ENCODE data around the gene RAB7A.
"Not testable (repeated sequence)": the region's sequence is repeated elsewhere in the genome, so short reads cannot be mapped to it uniquely, and the experiment has no call there.

RAB7A gene

DNA sequence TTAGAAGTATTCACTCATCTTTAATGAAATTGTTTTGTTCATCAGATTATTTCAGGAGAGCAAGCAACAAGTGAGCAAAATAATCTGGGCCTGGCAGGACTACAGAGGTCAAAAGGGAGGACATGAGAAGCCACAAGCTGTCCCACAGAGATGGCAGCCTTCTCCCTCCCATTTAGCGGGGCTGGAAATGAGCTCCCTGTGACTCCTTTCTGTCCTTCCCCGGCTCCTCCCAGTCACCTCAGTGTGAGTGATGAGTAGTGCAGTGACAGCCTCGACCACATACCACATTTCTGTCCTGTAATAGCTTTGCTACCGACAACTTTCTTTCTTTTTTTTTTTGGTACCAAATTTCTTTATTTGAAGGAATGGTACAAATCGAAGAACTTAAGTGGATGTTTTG lies 38.0 kb downstream of the RAB7A start:
- no peak for FAIRE-seq
- DNase-seq (ENCODE audit: insufficient read length) = no peak
- TF ChIP-seq POLR2A (IDR thresholded peaks at IDR 0.05; ENCODE audit: low read depth, low read length) = no peak
- TF ChIP-seq TAF1 (IDR thresholded peaks at IDR 0.05; ENCODE audit: borderline replicate concordance, low read depth, low read length) = no peak

DNA sequence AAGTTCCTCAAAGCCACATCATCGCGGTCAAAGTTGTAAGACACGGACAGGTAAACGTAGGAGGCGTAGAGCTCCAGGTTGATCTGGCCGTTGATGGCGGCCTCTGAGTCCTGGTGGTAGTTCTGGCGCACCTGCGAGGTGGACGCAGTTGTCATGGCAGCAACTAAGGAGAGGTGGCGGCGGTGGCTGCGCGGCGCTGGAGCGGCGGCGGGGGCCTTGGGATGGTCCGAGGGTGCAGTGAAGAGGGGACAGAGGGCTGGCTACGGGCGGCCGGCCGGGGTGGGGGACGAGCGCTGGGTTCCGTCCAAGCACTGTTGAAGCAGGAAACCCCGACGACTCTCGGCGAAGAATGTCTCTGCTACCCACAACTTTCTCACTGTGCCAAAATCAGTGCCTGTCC lies 38.9 kb downstream of the RAB7A start:
- DNase-seq (ENCODE audit: insufficient read length) (no peak), FAIRE-seq (no peak)
- no peak for TF ChIP-seq POLR2AphosphoS5 (IDR thresholded peaks at IDR 0.05; ENCODE audit: low read depth, low read length)
- no peak for TF ChIP-seq TAF1 (IDR thresholded peaks at IDR 0.05; ENCODE audit: borderline replicate concordance, low read depth, low read length)
- TF ChIP-seq POLR2A (IDR thresholded peaks at IDR 0.05; ENCODE audit: low read depth, low read length) = no peak

DNA sequence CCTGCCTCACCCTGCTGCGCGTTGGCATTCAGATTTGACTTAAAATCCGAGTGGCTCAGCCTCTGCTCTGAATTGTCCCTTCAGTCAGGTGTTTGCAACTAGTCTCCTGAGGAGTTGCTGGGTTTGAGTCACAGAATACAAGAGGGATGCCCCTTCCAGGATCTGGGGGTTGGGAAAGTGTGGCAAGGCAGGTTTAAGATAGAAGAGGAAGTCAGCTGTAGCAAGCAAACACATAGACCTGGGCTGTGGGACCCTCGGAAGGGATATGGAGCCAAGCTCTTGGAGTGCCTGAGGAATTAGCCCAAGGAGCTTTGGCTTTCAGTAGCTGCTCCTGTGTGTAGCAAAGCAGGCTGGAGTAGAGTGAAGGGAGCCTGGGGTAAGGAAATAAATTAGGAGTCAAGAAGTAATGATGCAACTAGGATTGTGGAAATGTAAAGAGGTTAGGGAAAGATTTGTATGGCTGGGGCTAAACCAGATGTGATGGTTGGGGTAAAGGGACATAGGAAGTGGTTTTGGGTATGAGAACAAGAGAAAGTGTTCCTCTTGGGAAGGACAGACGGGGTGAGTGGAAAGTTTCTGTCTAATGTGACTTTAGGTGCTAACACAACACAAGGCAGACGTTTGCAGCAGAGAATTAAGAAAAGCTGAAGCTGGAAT lies 41.2 kb downstream of the RAB7A start:
- no peak for FAIRE-seq
- DNase-seq (ENCODE audit: insufficient read length) = no peak
- TF ChIP-seq POLR2A (IDR thresholded peaks at IDR 0.05; ENCODE audit: low read depth, low read length) (no peak), TAF1 (IDR thresholded peaks at IDR 0.05; ENCODE audit: borderline replicate concordance, low read depth, low read length) (no peak), POLR2AphosphoS5 (IDR thresholded peaks at IDR 0.05; ENCODE audit: low read depth, low read length) (no peak)

DNA sequence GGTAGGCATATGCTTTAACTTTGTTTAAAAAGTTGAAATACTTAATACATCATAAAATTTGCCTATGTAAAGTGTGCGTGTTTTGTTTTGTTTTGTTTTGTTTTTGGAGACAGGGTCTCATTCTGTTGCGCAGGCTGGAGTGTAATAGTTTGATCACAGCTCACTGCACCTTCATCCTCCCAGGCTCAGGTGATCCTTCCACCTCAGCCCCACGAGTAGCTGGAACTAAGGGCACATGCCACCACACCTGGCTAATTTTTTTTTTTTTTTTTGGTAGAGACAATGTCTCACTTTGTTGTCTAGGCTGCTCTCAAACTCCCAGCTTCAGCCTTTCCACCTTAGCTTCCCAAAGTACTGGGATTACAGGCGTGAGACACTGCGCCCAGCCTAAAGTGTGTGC lies 42.5 kb downstream of the RAB7A start:
- no peak for TF ChIP-seq POLR2AphosphoS5 (IDR thresholded peaks at IDR 0.05; ENCODE audit: low read depth, low read length)
- TF ChIP-seq TAF1 (IDR thresholded peaks at IDR 0.05; ENCODE audit: borderline replicate concordance, low read depth, low read length) = no peak
- no peak for TF ChIP-seq POLR2A (IDR thresholded peaks at IDR 0.05; ENCODE audit: low read depth, low read length)
- DNase-seq (ENCODE audit: insufficient read length) = no peak
- no peak for FAIRE-seq

DNA sequence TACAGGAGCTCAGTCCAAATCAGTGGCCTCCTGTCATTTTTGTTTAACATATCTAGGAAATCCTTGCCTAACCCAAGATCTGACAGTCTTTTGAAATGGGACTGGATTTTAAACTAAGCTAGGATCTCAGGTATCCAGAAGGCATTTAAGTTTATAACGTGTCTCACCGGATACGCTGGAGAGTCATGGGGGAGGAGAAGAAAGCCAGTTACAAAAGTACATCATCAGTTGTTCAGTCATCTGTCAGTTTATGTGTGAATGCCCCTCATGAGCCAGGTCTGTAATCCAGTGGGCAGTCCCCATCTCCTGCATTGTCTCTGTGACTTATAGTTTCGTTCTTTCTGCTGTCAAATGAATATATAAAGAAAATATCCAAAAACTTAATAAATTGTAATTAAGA lies 44.4 kb downstream of the RAB7A start:
- no peak for FAIRE-seq

DNA sequence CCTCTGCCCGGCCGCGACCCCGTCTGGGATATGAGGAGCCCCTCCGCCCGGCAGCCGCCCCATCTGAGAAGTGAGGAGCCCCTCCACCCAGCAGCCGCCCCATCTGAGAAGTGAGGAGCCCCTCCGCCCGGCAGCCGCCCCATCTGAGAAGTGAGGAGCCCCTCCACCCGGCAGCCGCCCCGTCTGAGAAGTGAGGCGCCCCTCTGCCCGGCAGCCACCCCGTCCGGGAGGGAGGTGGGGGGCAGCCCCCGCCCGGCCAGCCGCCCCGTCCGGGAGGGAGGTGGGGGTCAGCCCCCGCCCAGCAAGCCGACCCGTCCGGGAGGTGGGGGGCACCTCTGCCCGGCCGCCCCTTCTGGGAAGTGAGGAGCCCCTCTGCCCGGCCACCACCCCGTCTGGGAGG lies 47.2 kb downstream of the RAB7A start:
- not testable (repeated sequence) for DNase-seq (ENCODE audit: insufficient read length); FAIRE-seq

More for the DNA sequence above, 44.4 kb downstream of the RAB7A start:
- TF ChIP-seq POLR2A (IDR thresholded peaks at IDR 0.05; ENCODE audit: low read depth, low read length) = no peak
- no peak for TF ChIP-seq TAF1 (IDR thresholded peaks at IDR 0.05; ENCODE audit: borderline replicate concordance, low read depth, low read length)
- no peak for TF ChIP-seq POLR2AphosphoS5 (IDR thresholded peaks at IDR 0.05; ENCODE audit: low read depth, low read length)
- DNase-seq (ENCODE audit: insufficient read length) = no peak

DNA sequence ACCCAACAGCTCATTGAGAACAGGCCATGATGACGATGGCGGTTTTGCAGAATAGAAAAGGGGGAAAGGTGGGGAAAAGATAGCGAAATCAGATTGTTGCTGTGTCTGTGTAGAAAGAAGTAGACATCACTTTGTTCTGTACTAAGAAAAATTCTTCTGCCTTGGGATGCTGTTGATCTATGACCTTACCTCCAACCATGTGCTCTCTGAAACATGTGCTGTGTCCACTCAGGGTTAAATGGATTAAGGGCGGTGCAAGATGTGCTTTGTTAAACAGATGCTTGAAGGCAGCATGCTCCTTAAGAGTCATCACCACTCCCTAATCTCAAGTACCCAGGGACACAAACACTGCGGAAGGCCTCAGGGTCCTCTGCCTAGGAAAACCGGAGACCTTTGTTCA lies 47.6 kb downstream of the RAB7A start:
- not testable (repeated sequence) for DNase-seq (ENCODE audit: insufficient read length); FAIRE-seq

DNA sequence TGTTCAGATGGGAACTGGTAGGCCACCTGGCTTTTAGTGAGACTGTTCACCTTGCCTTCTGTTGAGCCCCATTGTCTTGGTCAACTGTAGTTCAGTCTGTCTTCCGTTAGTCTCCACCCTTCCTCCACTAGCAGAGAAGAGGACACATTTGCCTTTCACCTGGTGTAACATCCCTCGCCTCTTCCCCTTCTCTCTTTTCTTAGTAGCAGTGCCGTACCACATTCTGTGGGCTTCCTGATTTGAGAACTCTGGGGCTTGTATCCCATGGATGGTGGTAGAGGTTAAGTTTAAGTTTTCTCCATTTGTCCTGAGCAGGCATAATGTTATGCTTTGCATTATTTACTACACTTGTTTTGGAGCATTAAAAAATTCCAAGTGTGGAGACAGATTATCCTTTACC lies 49.3 kb downstream of the RAB7A start:
- FAIRE-seq = no peak

DNA sequence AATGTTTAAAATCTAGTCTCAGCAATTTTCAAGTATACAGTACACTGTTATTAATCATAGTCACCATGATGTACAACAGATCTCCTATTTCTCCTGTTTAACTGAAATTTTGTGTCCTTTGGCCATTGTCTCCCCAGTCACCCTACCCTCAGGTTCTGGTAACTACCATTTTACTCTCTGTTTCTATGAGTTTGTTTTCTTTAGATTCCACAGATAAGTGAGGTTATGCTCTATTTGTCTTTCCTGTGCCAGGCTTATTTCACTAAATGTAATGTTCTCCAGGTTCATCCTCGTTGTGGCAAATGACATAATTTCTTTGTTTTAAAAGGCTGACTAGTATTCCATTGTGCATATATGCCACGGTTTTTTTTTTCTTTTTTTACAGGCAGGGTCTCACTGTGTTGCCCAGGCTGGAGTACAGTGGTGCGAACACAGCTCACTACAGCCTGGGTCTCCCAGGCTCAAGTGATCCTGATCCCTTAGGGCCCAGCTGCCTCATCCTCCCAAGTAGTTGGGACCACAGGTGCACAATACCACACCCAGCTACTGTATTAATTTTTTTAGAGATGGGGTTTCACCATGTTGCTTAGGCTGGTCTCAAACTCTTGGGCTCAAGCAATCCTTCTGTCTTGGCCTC lies 50.0 kb downstream of the RAB7A start:
- FAIRE-seq = no peak
- DNase-seq (ENCODE audit: insufficient read length) = no peak
- TF ChIP-seq POLR2A (IDR thresholded peaks at IDR 0.05; ENCODE audit: low read depth, low read length) (no peak), TAF1 (IDR thresholded peaks at IDR 0.05; ENCODE audit: borderline replicate concordance, low read depth, low read length) (no peak), POLR2AphosphoS5 (IDR thresholded peaks at IDR 0.05; ENCODE audit: low read depth, low read length) (no peak)

More for the DNA sequence above, 49.3 kb downstream of the RAB7A start:
- no peak for TF ChIP-seq TAF1 (IDR thresholded peaks at IDR 0.05; ENCODE audit: borderline replicate concordance, low read depth, low read length)
- no peak for TF ChIP-seq POLR2A (IDR thresholded peaks at IDR 0.05; ENCODE audit: low read depth, low read length)
- TF ChIP-seq POLR2AphosphoS5 (IDR thresholded peaks at IDR 0.05; ENCODE audit: low read depth, low read length) = no peak
- no peak for DNase-seq (ENCODE audit: insufficient read length)

DNA sequence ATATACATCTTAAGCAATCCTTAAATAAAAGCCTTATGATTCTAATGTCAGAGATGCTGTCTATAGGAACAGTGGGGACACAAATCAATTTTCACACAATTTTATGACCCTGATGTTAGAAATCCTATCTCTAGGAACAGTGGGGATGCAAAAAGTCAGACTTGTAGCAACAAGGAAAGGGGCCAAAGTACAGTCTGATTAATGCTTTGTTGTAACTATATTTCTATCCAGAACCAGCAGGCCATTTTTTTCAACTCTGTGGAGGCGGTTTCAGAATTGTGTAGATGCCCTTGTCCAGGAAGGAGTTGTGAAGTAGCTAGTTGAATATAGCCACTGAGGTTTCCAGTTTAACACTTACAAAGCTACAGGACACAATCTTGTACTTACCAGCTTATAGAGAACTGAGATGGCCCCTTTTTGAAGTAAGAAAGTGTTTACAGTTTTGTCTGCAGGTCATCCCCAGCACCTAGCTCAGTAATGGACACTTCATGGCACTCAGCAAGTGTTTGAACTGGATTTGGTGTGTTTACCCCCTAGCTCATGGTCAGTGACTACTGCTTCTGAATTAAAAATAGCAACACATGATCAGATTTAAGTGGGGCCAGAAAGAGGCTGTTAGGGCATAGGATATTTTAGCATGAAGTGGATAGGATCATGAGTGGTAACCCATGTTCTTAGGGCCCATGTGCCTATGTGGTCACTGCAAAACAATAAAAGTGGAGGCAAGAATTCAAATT lies 54.3 kb downstream of the RAB7A start:
- DNase-seq (ENCODE audit: insufficient read length) (no peak), FAIRE-seq (no peak)
- no peak for TF ChIP-seq POLR2A (IDR thresholded peaks at IDR 0.05; ENCODE audit: low read depth, low read length)
- TF ChIP-seq POLR2AphosphoS5 (IDR thresholded peaks at IDR 0.05; ENCODE audit: low read depth, low read length) = no peak
- TF ChIP-seq TAF1 (IDR thresholded peaks at IDR 0.05; ENCODE audit: borderline replicate concordance, low read depth, low read length) = no peak

DNA sequence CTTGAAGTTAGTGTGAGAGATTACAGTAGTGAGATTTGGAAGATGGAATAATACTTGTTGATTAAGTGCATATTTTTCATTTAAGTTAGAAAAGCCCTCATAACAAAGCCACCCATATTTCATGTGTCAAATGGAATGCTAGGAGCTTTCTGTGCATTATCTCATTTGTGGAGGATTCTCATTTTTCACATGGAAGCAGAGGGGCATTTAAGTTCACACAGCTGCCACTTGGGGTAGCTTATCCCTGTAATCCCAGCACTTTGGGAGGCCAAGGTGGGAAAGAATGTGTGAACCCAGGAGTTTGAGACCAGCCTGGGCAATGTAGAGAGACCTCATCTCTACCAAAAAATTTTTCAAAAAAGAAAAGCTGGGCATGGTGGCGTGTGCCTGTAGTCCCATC lies 55.2 kb downstream of the RAB7A start:
- TF ChIP-seq POLR2AphosphoS5 (IDR thresholded peaks at IDR 0.05; ENCODE audit: low read depth, low read length) (no peak), POLR2A (IDR thresholded peaks at IDR 0.05; ENCODE audit: low read depth, low read length) (no peak), TAF1 (IDR thresholded peaks at IDR 0.05; ENCODE audit: borderline replicate concordance, low read depth, low read length) (no peak)
- no peak for DNase-seq (ENCODE audit: insufficient read length)
- FAIRE-seq = no peak

Measured in GM12892 (cell line).